Epithelial cell of esophagus (primary cell): Measurements from ENCODE around the gene TTC24.

Experiments
- DNase-seq: peaks from one replicate; pipeline ENCODE4 v3.0.0; 2010; ENCODE audit warnings: low read depth
- H3K4me3 ChIP-seq: 2 replicates; pipeline ENCODE4 v1.5.1; 2011; ENCODE audit warnings: mild to moderate bottlenecking, low read length, control low read depth
- TF ChIP-seq, protein P1 (sequence below): IDR thresholded peaks from 2 replicates; pipeline ENCODE4 v1.5.1; 2011; ENCODE audit warnings: low read depth, mild to moderate bottlenecking, low read length, control low read depth, inconsistent platforms; ENCODE audit not compliant: insufficient read depth; ENCODE audit errors: missing control alignments

TTC24 gene

DNA sequence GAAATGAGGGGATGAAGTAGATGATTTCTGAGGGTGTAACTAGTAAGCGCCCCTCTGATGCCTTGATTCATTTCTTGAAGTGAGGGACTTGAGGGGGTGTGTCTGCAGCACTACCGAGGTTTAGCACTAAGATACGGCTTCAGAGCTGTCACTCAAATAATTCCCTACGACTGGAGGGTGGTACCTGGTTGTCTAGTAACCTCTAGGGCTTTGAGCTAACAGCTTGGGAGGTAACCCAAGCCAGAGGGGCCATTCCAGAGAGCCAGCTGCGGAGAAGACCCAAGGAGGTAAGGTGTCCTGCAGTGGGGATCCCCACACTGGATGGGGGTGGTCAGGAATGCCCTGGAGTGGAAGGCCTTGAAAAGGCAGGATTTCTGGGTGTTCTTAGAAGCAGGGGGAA, at the start of gene TTC24:
Gene TTC24 (plus strand): TSS at position 252 of the 400 bp plus-strand sequence. CDS start 1,642 bp downstream, outside the sequence.
- H3K4me3 ChIP-seq = no peak within 1 kb of the TSS
- DNase-seq = no peak
- TF ChIP-seq, protein P1, sequence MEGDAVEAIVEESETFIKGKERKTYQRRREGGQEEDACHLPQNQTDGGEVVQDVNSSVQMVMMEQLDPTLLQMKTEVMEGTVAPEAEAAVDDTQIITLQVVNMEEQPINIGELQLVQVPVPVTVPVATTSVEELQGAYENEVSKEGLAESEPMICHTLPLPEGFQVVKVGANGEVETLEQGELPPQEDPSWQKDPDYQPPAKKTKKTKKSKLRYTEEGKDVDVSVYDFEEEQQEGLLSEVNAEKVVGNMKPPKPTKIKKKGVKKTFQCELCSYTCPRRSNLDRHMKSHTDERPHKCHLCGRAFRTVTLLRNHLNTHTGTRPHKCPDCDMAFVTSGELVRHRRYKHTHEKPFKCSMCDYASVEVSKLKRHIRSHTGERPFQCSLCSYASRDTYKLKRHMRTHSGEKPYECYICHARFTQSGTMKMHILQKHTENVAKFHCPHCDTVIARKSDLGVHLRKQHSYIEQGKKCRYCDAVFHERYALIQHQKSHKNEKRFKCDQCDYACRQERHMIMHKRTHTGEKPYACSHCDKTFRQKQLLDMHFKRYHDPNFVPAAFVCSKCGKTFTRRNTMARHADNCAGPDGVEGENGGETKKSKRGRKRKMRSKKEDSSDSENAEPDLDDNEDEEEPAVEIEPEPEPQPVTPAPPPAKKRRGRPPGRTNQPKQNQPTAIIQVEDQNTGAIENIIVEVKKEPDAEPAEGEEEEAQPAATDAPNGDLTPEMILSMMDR = no peak

DNA sequence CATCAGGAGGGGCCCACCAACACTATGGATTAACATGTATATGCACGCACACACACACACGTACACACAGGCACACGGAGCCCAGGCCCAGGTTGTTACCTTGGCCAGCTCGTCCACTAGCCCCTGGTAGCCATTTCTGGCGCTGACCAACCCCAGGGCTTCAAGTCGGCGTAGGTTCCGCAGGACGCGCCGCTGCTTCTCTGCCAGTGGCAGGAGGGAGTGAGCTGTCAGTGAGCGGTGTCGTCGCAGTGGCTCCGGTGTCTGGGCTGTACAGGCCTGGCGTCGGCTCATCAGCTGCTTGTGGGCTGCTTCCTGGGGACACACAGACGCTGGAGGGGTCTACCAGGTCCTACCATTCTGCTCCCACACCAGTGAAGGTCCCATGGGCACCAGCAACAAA, 49.5 kb upstream of the TTC24 start:
- no peak overlapping the region for H3K4me3 ChIP-seq
- TF ChIP-seq, protein P1 = no peak
- no peak for DNase-seq

DNA sequence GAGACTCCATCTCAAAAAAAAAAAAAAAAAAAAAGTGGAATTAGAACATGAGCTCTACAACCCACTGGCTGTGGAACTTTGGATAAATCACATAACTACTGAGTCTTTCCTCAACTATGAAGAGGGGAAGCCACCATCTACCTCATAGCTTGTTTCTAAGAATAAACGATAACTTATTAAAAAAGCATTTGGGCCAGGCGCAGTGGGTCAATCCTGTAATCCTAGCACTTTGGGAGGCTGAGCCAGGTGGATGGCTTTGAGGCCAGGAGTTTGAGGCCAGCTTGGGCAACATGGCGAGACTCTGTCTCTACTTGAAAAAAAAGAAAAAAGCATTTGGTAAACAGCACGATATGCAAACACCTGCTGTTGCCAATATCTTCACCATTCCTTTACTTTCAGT, 47.1 kb upstream of the TTC24 start:
- TF ChIP-seq, protein P1 = no peak
- H3K4me3 ChIP-seq = no peak overlapping the region
- no peak for DNase-seq

DNA sequence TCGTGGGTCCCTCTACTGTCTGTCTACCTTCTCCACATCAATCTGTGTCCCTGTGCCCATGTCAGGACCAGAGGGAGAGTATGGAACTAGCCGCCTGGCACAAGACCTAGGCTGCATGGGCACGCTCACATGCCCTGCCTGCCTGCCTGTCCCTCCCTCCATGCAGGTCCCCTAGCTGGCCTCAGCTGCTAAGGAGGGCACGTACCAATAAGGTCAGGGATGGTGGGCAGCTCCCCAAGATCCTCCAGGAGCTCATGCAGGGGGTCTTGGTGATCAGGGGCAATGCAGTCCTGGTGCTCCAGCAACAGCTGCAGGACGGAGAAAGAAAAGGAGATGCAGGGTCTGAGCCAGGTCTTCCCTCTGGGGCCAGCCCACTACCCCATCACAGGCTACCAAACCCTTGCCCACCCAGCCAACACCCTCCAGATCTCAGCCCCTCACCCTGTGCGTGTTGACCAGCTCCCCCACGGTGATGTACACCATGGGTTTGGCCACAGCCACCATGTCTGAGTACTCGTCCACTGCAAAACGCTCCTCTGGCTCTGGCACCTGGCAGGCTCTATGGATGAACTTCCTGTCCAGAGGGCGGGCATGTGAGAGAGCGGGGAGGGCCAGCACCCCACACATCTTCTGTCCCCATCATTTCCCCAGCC, 45.8 kb upstream of the TTC24 start:
- DNase-seq = no peak
- TF ChIP-seq, protein P1 = no peak

DNA sequence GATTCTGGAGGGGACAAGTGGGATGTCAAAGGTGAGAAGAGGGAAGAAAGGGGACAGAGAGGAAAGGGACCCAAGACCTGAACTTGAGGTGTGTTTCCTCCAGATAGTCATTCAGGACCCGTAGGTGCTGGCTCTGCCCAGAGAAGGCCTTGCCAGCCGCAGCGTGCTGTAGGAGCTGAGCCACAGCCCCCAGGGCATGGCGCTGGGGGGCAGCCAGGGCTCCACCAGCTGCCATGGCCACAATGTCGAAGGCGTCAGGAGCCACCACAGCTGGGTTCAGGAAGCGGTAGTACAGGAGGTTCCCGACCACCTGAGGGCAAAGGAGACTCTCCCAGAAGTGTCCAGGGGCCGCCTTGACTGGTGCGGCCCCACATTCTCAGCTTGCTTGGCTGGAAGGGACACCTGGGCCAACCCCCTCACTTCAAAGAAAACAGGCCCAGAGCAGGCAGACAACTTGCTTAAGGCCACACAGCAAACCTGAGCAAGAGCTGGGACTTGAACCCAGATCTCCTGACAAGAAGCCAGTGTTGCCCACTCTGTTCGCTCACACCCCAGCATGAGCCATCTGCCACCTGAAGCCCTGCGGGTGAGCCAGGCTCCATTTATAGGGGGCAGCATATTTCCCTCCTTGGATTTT, 45.0 kb upstream of the TTC24 start:
- no peak for DNase-seq
- no peak overlapping the region for H3K4me3 ChIP-seq
- TF ChIP-seq, protein P1 = no peak

More for the DNA sequence above, 45.8 kb upstream of the TTC24 start:
- H3K4me3 ChIP-seq = no peak overlapping the region

DNA sequence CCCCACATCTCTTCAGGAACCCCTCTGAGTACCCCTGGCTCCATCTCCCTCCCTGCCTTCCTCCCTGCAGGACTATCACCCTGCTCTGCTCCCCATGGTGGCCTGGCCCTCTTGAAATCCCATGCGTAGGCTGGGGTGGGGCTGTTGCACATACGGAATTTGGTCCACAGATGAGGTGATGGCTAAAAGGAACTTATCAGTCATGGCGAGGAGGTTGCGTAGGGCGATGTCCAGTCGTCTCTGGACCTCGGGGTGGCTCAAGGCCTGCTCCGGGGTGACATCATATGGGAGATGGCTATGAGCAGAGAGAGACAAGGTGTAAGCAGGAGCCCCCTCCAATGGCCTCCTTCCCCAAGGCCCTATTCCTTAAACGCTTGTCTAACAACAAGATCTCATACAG, 42.5 kb upstream of the TTC24 start:
- no peak overlapping the region for H3K4me3 ChIP-seq
- TF ChIP-seq, protein P1 = no peak
- DNase-seq = no peak

- no peak overlapping the region for H3K4me3 ChIP-seq
- no peak for DNase-seq
- TF ChIP-seq, protein P1 = no peak
Observed at GRCh38 chr1:156538711-156539440, 40.6 kb upstream of the TTC24 start.
